SK-MEL-5 (cell line): Measurements from ENCODE around the gene CD46. TPM values are rescaled to one million over a fixed set of nuclear protein-coding genes. Genes with fewer than 3 reads are reported as not detected.
"Not testable (repeated sequence)": the region's sequence is repeated elsewhere in the genome, so short reads cannot be mapped to it uniquely, and the experiment has no call there.

ENCODE experiments used
- DNase-seq: peaks from one replicate; pipeline ENCODE4 v3.0.0-alpha.2; 2016; ENCODE audit warnings: low read depth, low spot score
- in situ Hi-C: cut with HindIII; loops from 2 replicates; pipeline ENCODE4 v1.10.0; 2016; ENCODE audit warnings: low sequenced_read_pairs, high pct_unique_total_duplicates, low pct_unique_long_range_greater_than_20kb
- polyA plus RNA-seq, 2 experiments: library from polyadenylated mRNA; depleted of rRNA; stranded (reverse); fragments of >200 nt; gene quantifications; 2 replicates each; pipeline ENCODE4 v1.2.3, GENCODE V29; 2015
- total RNA-seq: library from RNA; depleted of rRNA; stranded (reverse); fragments of >200 nt; shearing (Covaris generic); gene quantifications from 2 replicates; pipeline ENCODE4 v1.2.3, GENCODE V29; 2014; rRNA removed

The CD46 gene
- 60.1 and 60.4 TPM in 2 replicates for total RNA-seq
- 54.8 and 75.0 TPM in 2 replicates for polyA plus RNA-seq (2015; cell fraction: cytosol; rRNA removed)
- polyA plus RNA-seq (2015; cell fraction: nucleus; rRNA removed), result 325 and 430 TPM in 2 replicates

GRCh38 chr1:207751790-207752455, at the start of gene CD46:
TSS of gene CD46 (plus strand) at chr1:207752054. CDS start at chr1:207752213, 159 bp downstream.
- in situ Hi-C loops, result no loop called here

GRCh38 chr1:207702317-207702716, 49.5 kb upstream of the CD46 start:
- DNase-seq, result no peak
- in situ Hi-C loops, result no loop called here

More at GRCh38 chr1:207751790-207752455, at the start of gene CD46:
- peak; percentile 92 for DNase-seq

GRCh38 chr1:207703712-207704111, 48.1 kb upstream of the CD46 start:
- in situ Hi-C loops, result no loop called here
- DNase-seq, result no peak

- DNase-seq, in situ Hi-C loops: not testable (repeated sequence)
Measured at GRCh38 chr1:207708004-207708403, 43.9 kb upstream of the CD46 start.

GRCh38 chr1:207711285-207711684, 40.6 kb upstream of the CD46 start:
- peak; percentile 61 for DNase-seq
- in situ Hi-C loops, result no loop called here

- in situ Hi-C loops, result not testable (repeated sequence)
Measured at GRCh38 chr1:207712701-207713100, 39.2 kb upstream of the CD46 start.

GRCh38 chr1:207713529-207713928, 38.3 kb upstream of the CD46 start:
- no peak for DNase-seq
- in situ Hi-C loops, result no loop called here

More at GRCh38 chr1:207712701-207713100, 39.2 kb upstream of the CD46 start:
- not testable (repeated sequence) for DNase-seq

GRCh38 chr1:207719234-207719633, 32.6 kb upstream of the CD46 start:
- in situ Hi-C loops, result no loop called here

GRCh38 chr1:207728200-207728858, 23.5 kb upstream of the CD46 start:
- in situ Hi-C loops, DNase-seq: not testable (repeated sequence)

More at GRCh38 chr1:207719234-207719633, 32.6 kb upstream of the CD46 start:
- no peak for DNase-seq

- in situ Hi-C loops, result not testable (repeated sequence)
Measured at GRCh38 chr1:207737503-207738157, 14.2 kb upstream of the CD46 start.

GRCh38 chr1:207738158-207738659, 13.6 kb upstream of the CD46 start:
- in situ Hi-C loops, DNase-seq: not testable (repeated sequence)

More at GRCh38 chr1:207737503-207738157, 14.2 kb upstream of the CD46 start:
- not testable (repeated sequence) for DNase-seq

GRCh38 chr1:207740207-207740606, 11.6 kb upstream of the CD46 start:
- in situ Hi-C loops, result no loop called here
- no peak for DNase-seq

- DNase-seq, result no peak
- in situ Hi-C loops, result no loop called here
Measured at GRCh38 chr1:207742850-207743555, 8.9 kb upstream of the CD46 start.

- in situ Hi-C loops, result no loop called here
- no peak for DNase-seq
Measured at GRCh38 chr1:207744000-207744534, 7.8 kb upstream of the CD46 start.

GRCh38 chr1:207745285-207745684, 6.6 kb upstream of the CD46 start:
- no peak for DNase-seq

GRCh38 chr1:207745839-207746767, 5.8 kb upstream of the CD46 start:
- no peak for DNase-seq
- in situ Hi-C loops, result no loop called here

More at GRCh38 chr1:207745285-207745684, 6.6 kb upstream of the CD46 start:
- in situ Hi-C loops, result no loop called here
